CMK (cell line): Measurements from ENCODE around the gene HHIPL1.

Experiments
- DNase-seq: peaks from one replicate; pipeline ENCODE4 v3.0.0-alpha.2; 2010; ENCODE audit warnings: low read depth

Gene HHIPL1

DNA sequence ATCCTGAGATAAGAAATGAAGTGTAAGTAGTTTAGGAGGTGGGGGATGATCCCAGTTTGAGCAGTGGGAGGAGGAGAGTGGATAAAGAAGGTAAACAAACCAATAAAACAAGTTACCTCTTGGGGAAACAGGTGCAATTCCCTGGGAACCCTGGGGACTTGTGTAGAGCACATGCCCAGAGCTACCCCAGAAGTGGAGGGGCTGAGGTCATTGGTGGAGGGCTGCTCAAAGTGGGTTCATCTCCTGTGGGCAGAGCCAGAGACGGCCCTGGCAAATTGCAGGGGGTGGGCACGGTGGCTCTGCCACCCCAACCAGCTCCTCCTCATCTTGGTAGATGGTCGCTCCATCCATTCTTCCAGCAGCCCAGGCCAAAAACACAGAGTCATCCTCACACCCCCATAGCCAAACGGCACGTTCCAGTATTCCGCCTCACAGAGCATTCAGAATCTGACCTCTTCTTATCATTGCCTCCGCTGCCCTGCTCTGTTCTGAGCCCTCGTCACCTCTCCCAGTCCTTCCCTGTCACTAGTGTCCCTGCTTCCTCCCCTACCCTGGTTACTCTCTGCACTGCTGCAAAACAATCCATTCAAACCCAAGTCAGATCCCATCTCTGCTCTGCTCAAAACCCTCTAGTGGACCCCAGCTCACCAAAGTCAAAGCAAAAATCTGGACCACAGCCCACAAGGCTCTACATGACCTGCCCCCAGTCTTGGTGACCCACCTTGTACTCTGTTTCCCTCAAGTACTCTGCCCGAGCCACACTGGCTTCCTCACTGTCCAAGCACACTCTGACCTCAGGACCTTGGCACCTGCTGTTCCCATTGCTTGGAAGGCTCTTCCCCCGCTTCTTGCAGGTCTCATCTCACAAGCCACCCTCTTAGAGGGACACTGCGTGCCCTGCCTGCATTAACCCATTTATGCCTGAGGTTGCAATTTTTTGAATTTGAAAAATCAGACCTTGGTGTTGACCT is 44.6 kb downstream of the HHIPL1 start:
- no peak for DNase-seq

DNA sequence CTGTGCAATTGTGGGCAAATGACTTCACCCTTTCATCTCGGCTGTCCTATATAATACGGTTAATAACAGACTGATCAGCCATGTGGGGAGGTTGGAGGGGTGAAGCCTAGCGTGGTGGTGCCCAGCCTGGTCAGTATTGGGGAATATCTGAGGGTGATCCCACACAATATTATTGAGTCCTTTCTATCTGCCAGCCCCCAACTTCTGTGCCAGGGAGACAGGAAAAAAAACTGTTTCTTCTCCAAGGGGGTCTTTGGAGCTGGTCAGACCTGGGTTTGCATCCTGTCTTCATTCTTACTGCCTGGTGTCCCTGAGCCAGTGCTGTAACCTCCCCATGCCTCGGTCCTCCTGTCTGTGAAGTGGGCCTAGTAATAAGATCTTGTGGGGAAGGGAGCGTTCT is 45.7 kb downstream of the HHIPL1 start:
- DNase-seq: no peak

DNA sequence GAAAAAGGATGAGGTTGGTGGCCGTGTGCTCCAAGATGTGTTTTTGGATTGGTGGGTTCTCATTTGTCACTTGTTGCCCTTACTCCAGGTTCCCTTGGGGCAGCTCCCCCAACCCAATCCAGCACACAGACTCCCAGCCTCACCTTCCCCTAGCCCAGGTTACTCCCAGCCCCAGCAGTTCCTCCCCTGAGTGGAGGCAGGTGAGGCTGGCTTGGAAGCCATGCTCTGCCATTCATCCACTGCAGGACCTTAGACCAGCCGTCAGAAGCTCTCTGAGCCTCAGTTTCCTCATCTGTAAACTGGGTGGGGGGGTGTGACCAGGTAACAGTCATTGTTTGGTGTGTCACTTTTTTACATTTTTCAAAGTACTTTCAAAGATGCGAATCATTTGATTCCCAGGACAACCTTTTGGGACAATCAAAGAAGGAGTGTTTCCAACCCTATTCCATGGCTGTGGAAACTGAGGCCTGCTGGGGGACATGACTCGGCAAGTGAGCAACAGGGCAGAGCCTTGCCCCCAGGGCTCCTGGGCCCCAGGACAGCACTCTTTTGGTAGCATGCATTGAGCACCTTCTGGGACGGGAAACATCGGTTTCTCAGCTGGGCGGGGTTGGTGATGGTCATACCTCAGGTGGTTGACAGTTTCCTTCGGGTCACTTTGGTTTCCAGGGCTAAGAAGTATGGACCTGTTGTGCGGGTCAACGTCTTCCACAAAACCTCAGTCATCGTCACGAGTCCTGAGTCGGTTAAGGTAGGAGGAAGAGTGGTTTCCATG is 46.4 kb downstream of the HHIPL1 start:
- no peak for DNase-seq

DNA sequence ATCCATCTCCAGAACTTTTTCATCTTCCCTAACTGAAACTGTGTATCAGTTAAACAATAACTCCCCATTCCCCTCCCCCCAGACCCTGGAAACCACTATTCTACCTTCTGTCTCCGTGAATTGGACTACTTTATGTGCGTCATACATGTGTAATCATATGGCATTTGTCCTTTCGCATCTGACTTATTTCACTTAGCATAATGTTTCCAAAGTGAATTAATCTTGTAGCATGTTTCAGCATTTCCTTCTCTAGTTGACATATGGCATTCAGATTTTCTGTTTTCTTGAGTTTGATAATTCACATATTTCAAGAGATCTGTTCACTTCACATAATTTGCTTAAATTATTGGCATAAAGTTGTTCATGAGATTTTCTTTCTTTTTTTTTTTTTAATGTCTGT is 49.0 kb downstream of the HHIPL1 start:
- no peak for DNase-seq

DNA sequence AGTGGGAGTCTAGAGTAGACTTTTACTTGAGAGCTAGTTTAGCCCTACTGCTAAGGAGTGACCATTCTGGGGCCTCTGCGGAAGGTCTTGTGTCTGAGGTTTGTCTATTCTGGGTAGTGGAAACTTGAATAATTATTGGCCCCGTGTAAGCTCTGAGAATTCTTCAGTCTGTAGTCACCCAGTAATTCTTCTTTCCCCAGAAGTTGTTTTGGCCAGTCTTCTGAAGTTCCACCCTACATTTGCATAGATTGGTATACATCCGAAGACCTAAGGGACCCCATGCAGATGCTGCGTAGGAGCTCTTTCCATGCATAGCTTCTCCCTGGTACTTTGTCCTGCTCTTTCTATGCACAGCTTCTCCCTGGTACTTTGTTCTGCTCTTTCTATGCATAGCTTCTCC is 52.0 kb downstream of the HHIPL1 start:
- DNase-seq: no peak

DNA sequence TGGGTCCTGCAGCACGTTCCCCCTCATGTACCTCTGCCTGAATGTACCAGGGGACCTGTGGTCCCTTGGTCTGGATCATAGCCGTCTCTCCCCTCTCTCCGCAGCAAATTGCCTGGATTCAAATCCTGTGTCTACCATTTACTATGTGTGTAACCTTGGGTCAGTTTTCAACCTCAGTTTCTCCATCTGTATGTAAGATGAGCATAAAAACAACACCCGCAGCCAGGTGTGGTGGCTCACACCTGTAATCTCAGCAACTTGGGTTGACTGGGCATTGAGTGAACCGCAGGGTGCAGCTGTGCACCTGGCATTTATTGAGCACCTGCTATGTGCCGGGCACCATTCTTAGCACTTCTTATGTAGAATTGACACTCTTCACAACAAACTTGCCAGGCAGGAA is 53.3 kb downstream of the HHIPL1 start:
- DNase-seq: no peak

DNA sequence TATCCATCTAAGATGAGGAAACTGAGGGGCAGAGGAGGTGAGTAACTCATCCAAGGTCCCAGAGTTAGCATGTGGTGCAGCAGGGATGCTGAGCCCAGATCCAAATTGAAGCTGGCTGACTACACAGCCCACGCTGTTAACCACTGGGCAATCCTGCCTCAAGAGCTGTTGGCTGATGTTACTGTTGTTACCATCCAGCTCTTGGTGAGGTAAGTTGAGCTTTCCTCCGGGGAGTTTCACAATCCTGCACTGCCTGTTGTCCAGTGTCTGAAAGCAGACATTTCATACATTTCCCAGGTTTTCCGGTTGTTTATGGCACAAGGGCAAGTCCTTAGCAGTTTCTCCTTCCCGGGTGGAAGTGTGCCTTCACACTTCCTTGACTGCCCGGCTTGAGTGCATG is 53.7 kb downstream of the HHIPL1 start:
- no peak for DNase-seq

DNA sequence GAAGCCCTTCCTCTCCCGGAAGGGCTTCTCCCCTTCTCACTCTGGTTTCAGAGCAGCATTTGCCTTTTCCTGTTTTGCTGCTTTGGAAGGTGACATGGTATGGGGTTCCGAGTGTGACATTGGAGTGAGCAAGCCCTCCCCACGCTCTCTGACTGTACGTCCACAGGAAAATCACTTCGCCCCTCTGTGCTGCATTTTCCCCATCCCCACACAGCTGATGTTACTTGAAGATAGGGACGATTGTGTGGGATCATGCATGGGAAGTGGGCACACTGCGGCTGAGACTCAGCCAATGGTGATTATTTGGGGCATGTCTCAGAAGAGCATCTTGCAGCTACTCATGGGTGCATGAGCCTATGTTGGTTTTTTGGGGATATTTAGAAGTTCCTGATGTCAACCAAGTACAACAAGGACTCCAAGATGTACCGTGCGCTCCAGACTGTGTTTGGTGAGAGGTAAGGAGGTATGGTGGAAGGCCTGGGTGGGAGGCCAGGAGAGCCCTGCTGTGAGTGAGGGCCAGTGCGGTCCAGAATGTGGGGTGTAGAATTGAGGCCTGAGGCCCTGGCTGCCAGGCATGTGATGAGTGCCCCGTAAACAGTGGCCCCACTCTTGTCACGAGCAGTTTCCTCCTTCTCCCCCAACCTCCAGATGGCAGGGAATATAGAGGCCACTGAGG is 54.3 kb downstream of the HHIPL1 start:
- no peak for DNase-seq

DNA sequence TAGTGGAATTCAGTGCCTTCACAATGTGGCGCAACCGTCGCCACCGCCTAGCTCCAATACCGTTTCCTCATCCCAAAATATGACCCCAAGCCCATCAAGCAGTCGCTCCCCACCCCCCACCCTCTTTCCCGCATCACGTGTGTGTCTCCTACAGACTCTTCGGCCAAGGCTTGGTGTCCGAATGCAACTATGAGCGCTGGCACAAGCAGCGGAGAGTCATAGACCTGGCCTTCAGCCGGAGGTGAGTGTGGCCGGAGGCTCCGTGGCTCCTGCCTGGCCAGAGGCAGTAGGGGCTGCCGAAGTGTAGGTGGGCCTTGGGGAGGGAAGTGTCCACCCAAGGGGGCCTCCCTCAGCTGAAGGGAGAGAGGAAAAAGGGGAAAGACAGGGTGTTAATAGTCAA is 54.9 kb downstream of the HHIPL1 start:
- no peak for DNase-seq

DNA sequence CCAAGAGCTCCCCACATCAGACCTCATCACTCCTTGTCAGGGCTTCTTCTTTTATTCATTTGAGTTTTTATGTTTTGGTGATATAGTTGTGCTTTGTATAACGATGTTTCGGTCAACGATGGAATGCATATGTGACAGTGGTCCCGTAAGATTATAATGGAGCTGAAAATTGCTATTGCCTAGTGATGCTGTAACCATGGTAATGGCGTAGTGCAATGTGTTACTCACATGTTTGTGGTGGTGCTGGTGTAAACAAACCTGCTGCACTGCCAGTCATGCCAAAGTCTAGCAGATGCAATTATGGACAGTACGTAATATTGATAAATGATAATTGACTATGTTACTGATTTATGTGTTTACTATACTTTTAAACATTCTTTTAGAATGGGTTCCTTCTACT is 55.5 kb downstream of the HHIPL1 start:
- no peak for DNase-seq

DNA sequence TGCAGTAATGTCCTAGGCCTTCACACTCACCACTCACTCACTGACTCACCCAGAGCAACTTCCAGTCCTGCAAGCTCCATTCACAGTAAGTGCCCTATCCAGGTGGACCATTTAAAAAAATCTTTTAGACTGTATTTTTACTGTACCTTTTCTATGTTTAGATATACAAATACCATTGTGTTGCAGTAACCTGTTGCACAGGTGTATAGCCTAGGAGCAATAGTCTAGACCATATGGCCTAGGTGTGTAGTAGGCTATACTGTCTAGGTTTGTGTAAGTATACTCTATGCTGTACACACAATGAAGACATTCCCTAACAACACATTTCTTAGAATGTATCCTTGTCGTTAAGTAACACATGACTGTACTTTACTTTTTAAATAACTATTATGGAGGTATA is 56.3 kb downstream of the HHIPL1 start:
- no peak for DNase-seq

DNA sequence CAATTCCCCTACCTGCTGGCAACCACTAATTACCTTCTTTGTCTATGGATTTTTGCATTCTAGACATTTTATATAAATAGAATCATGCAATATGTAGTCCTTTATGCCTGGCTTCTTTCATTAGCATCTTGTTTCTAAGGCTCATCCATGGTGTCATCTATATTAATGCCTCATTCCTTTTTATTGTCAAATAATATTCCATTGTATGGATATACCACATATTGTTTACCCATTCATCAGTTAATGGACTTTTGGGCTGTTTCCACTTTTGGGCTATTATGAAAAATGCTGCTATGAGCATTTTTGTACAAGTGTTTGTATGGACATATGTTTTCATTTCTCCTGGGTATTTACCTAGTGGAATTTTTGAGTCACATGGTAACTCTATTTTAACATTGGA is 57.2 kb downstream of the HHIPL1 start:
- no peak for DNase-seq

DNA sequence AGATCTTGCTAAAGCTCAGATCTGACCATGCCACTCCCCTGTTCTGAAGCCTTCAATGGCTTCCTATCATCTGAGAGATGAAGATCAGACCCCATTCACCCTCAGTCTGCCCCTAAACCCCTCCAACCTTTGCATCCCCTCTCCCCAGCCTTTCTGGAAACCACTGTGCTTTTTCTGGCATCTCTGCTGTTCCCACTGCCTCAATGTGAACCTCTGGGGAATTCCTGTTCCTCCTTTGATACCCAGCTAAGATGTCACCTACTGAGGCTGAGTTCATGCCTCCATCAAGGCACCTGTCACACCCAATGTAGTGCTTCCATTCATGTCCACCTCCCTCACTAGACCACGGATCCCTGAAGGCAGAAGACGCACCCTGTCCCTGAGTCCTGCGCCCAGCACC is 58.5 kb downstream of the HHIPL1 start:
- DNase-seq: no peak

DNA sequence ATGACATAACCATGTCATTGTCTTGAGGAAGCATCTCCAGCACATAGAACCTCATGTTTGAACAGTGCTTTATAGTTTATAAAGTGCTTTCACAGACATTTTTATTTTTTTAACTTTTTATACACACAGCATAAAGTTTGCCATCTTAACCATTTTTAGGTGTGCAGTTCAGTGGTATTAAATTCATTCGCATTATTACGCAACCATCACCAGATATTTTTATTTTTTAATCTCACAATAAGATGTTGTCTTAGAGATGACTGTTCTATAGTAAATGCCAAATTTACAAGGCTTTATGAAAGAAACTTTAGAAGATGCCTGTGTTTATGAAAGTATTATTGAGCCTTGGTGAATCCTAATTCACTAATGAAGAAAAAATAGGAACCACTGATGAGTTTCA is 59.1 kb downstream of the HHIPL1 start:
- no peak for DNase-seq

DNA sequence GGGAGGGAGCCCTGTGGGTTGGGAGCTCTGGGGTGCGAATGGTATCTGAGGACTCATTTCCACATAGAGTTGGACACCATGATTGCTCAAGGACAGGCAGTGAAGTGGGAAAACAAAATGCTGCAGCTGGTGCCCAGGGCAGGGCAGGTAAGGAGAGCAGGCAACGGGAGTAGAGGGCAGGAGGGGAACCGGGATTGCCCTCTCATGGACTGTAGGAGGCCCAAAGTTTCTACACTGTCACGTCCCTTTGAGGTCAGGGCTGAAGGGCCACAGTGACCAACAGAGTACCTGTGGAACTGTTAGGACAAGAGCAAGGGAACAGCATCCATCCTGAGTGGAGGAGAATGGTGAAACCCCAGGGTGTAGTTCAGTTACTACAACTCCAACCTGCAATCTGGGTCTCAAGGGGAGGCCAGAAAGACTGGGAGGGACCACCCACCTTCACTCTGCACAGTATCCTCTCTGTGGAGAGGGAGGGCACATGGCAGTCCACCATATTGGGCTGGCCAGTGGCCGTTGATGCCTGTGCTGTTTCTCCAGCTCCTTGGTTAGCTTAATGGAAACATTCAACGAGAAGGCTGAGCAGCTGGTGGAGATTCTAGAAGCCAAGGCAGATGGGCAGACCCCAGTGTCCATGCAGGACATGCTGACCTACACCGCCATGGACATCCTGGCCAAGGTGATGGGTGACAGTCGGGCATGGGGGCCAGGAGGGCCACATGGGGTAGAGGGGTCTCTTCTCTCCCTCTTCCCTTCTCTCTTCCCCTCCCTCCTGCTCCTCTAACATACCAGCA is 61.4 kb downstream of the HHIPL1 start:
- no peak for DNase-seq

DNA sequence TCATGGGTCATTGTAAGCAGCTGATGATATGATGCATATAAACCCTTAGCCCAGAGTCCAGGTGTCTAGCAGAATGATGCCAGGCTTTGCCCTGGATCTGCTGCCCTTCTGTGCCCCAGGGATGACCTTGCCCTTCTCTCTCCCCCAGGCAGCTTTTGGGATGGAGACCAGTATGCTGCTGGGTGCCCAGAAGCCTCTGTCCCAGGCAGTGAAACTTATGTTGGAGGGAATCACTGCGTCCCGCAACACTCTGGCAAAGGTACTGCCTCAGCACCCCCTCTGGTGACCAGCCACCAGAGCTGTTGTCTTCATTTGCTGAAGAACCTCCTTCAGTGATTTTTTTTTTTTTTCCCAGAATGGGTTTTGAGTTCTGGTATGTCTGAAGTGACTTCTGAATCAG is 62.5 kb downstream of the HHIPL1 start:
- no peak for DNase-seq

DNA sequence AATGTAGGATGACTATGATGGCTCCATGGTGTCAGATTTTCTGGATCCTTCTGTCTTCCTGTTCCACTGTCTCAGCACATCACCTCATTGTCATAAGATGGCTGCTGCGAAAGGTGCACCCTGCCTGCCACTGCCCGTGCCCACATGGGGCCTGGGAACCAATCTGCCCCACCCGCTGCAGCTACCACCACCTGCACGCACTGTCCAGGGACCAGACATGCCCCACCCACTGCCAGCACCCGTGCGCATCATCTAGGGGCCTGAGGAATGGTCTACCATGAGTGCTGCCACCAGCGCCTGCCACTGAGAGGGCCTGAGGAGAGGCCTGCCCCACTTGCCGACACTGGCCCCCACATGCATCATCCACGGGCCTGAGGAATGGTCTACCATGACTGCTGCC is 63.0 kb downstream of the HHIPL1 start:
- no peak for DNase-seq

DNA sequence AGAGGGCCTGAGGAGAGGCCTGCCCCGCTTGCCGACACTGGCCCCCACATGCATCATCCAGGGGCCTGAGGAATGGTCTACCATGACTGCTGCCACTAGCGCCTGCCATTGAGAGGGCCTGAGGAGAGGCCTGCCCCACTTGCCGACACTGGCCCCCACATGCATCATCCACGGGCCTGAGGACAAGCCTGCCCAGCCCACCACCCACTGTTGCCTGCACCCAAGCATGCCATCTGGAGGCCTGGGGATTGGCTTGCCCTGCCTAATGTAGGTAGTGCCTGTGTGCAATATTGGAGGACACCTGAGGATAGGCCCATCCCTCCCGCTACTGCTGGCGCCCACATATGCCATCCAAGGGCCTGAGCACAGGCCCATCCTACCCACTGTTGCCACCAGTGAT is 63.5 kb downstream of the HHIPL1 start:
- DNase-seq: no peak

DNA sequence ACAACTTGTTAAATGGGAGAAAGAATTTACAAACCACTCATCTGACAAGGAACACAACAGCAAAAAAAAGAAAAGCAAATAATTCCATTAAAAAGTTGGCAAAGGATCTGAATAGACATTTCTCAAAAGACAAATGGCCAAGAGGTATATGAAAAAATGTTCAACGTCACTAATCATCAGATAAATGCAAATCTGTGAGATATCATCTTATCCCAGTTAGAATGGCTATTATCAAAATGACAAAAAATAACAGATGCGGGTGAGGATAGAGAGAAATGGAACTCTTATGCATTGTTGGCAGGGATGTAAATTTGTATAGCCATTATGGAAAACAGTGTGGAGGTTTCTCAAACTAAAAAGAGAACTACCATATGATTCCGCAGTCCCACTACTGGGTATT is 69.0 kb downstream of the HHIPL1 start:
- no peak for DNase-seq

DNA sequence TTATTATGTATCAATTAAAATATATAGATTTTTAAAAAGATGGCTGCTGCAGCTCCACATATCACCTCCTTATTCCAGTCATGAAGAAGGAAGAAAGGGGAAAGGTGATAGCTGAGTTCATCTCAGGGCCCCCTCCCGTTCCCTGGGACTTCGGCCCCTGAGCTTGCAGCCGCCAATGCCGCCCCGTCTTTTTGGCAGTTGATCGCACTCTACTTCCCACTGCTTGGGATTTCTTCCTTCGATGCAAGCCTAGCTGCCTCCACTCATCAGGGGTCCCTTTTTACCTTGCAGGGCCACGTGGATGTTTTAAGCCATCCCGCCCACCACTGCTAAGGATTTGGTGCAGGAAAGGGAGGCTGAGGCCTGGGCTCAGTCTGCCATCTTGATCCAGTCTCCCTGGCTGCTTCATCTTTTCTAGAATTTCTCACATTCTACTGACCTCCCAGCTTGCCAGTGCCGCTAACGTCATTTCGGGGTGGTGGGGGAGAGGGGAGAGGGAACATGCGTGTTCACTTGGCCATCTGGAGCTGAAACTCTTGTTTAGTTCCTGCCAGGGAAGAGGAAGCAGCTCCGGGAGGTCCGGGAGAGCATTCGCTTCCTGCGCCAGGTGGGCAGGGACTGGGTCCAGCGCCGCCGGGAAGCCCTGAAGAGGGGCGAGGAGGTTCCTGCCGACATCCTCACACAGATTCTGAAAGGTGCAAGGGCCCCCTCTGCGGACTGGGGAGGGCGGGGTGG is 70.5 kb downstream of the HHIPL1 start:
- DNase-seq: no peak
